ENCODE measurements around the gene TMC1. TPM values are rescaled to one million over a fixed set of nuclear protein-coding genes. Genes with fewer than 3 reads are reported as not detected.
"Not testable (repeated sequence)": the region's sequence is repeated elsewhere in the genome, so short reads cannot be mapped to it uniquely, and the experiment has no call there.

TMC1 gene
- total and polyA plus RNA-seq, 2 of the 13 experiments (the other 11 are each of a cell fraction or from before 2014, with no cell fraction given) = 0.02 to 0.03 TPM

- TF ChIP-seq ZNF629 (CRISPR knock-in tag; conservative IDR thresholded peaks at IDR 0.05) (no peak), ZNF44 (CRISPR knock-in tag; IDR thresholded peaks at IDR 0.05) (no peak), HDAC2 (CRISPR knock-in tag; IDR thresholded peaks at IDR 0.05) (peak; percentile 79), ZNF598 (CRISPR knock-in tag; IDR thresholded peaks at IDR 0.05; ENCODE audit: borderline replicate concordance) (no peak), ZNF24 (IDR thresholded peaks at IDR 0.05) (peak; percentile 54; the same call in 1 of the 2 replicates), ZNF670 (CRISPR knock-in tag; IDR thresholded peaks at IDR 0.05; ENCODE audit: borderline replicate concordance) (peak; percentile 71; the same call in 1 of the 2 replicates), TP53 (CRISPR knock-in tag; conservative IDR thresholded peaks at IDR 0.05) (no peak)
These were observed 336.9 kb downstream of the TMC1 start (continued) for GRCh38 chr9:72858089-72858912.

GRCh38 chr9:72862788-72863187 is 341.4 kb downstream of the TMC1 start:
- peaks cover 20% of the 10 kb centered on the region for H3K4me1 ChIP-seq (ENCODE audit: insufficient read depth, low read length)
- H3K27ac ChIP-seq (ENCODE audit: extremely low read length, insufficient read depth, low read length); H2AFZ ChIP-seq (ENCODE audit: low read length); ATAC-seq; intact Hi-C loops (cut with micrococcal nuclease; ENCODE audit: unreplicated experiment); POLR2A ChIA-PET; H3K4me3 ChIP-seq (replicated peaks in 1 of 3; ENCODE audit: insufficient read depth in 1 of 3, low read depth in 2 of 3, low read length in 3 of 3); H3K27me3 ChIP-seq (ENCODE audit: control insufficient read depth in 1 of 2, insufficient read depth in 2 of 2, low read length in 2 of 2); H4K20me1 ChIP-seq (ENCODE audit: insufficient read depth, low read length); CTCF ChIA-PET (ENCODE audit: low intra/inter-chr PET ratio, low total read pairs); DNase-seq (ENCODE audit: low spot score); FAIRE-seq; H3K9ac ChIP-seq (ENCODE audit: insufficient read depth, low read depth, low read length); H3K4me2 ChIP-seq (ENCODE audit: low read depth, low read length); H3K36me3 ChIP-seq (replicated peaks in 1 of 2; ENCODE audit: control insufficient read depth in 1 of 2, insufficient read depth in 2 of 2, low read length in 2 of 2); BruUV-seq (replicated peaks); H3K9me3 ChIP-seq (ENCODE audit: low read length); H3K79me2 ChIP-seq (ENCODE audit: insufficient read depth, low read length): not testable (repeated sequence)
- in situ Hi-C loops (cut with HindIII; ENCODE audit: extremely low pct_ligation_motif_present, low pct_unique_long_range_greater_than_20kb) = loop anchor here (10.0 kb wide), 1 partner anchor 322 kb away; no protein-coding TSS in a partner anchor
- WGBS (ENCODE audit: low lambda C conversion rate) = 93% methylated on average over 7 of the region's 7 CpGs

Measured in HepG2 (cell line).